Liver (tissue), 3 donors: ENCODE measurements around the gene OR5D18.

Experiments used
- HNF4A ChIP-seq, 2 donors: conservative IDR thresholded peaks; 2 replicates each; pipeline ENCODE4 v1.6.1; 2016; ENCODE audit warnings: antibody characterized with exemption in 2 of 2, mild to moderate bottlenecking in 2 of 2
- JUND ChIP-seq, 2 donors: IDR thresholded peaks; 2 replicates each; pipeline ENCODE4 v1.6.1; 2016; ENCODE audit warnings: antibody characterized with exemption in 2 of 2
- NR2F2 ChIP-seq: IDR thresholded peaks from 2 replicates; pipeline ENCODE4 v1.6.1; 2016; ENCODE audit warnings: antibody characterized with exemption
- RAD21 ChIP-seq, 2 donors: IDR thresholded peaks; 2 replicates each; pipeline ENCODE4 v1.6.1; 2016; ENCODE audit warnings: antibody characterized with exemption in 2 of 2, mild to moderate bottlenecking in 2 of 2
- RXRA ChIP-seq, 2 donors: IDR thresholded peaks; 2 replicates each; pipeline ENCODE4 v1.6.1; 2017 to 2018; ENCODE audit warnings: antibody characterized with exemption in 2 of 2, mild to moderate bottlenecking in 1 of 2
- TF ChIP-seq, protein P1 (sequence below): fragments of 150-350 bp; IDR thresholded peaks from 2 replicates; pipeline ENCODE4 v1.5.1; 2017; ENCODE audit warnings: improper control_type of control experiment, low read depth, low read length; ENCODE audit not compliant: missing input control
- TF ChIP-seq, protein P2 (sequence below): IDR thresholded peaks from 2 replicates; pipeline ENCODE4 v1.6.1; 2016; ENCODE audit warnings: antibody characterized with exemption
- TF ChIP-seq, protein P3 (sequence below): IDR thresholded peaks from 2 replicates; pipeline ENCODE4 v1.6.1; 2016; ENCODE audit warnings: antibody characterized with exemption, mild to moderate bottlenecking
- TF ChIP-seq, protein P4 (sequence below): IDR thresholded peaks from 2 replicates; pipeline ENCODE4 v1.6.1; 2016; ENCODE audit warnings: antibody characterized with exemption
- donor health status: healthy.
- donor health status: healthy.

DNA sequence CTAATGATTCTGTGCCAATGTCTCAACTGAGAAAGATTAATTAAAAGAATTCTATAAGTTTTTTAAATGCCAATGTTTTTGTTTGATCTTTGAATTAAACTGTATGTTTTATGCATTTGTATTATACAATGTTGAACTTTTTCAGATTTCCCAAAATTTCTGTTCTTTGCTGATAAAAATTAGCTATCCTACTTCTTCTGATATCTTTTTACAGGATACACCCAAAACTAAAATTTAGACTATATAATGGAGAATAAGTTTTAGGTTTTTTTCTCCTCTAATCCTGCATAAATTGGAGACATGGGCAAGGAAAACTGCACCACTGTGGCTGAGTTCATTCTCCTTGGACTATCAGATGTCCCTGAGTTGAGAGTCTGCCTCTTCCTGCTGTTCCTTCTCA is 7.5 kb downstream of the OR5D18 start, which contains the start of gene OR5L2:
- TF ChIP-seq, protein P1, sequence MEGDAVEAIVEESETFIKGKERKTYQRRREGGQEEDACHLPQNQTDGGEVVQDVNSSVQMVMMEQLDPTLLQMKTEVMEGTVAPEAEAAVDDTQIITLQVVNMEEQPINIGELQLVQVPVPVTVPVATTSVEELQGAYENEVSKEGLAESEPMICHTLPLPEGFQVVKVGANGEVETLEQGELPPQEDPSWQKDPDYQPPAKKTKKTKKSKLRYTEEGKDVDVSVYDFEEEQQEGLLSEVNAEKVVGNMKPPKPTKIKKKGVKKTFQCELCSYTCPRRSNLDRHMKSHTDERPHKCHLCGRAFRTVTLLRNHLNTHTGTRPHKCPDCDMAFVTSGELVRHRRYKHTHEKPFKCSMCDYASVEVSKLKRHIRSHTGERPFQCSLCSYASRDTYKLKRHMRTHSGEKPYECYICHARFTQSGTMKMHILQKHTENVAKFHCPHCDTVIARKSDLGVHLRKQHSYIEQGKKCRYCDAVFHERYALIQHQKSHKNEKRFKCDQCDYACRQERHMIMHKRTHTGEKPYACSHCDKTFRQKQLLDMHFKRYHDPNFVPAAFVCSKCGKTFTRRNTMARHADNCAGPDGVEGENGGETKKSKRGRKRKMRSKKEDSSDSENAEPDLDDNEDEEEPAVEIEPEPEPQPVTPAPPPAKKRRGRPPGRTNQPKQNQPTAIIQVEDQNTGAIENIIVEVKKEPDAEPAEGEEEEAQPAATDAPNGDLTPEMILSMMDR, result no peak
- no peak for TF ChIP-seq RAD21 (IDR thresholded peaks at IDR 0.05)
- TF ChIP-seq, protein P2, sequence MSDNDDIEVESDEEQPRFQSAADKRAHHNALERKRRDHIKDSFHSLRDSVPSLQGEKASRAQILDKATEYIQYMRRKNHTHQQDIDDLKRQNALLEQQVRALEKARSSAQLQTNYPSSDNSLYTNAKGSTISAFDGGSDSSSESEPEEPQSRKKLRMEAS, result no peak
- TF ChIP-seq, protein P3, sequence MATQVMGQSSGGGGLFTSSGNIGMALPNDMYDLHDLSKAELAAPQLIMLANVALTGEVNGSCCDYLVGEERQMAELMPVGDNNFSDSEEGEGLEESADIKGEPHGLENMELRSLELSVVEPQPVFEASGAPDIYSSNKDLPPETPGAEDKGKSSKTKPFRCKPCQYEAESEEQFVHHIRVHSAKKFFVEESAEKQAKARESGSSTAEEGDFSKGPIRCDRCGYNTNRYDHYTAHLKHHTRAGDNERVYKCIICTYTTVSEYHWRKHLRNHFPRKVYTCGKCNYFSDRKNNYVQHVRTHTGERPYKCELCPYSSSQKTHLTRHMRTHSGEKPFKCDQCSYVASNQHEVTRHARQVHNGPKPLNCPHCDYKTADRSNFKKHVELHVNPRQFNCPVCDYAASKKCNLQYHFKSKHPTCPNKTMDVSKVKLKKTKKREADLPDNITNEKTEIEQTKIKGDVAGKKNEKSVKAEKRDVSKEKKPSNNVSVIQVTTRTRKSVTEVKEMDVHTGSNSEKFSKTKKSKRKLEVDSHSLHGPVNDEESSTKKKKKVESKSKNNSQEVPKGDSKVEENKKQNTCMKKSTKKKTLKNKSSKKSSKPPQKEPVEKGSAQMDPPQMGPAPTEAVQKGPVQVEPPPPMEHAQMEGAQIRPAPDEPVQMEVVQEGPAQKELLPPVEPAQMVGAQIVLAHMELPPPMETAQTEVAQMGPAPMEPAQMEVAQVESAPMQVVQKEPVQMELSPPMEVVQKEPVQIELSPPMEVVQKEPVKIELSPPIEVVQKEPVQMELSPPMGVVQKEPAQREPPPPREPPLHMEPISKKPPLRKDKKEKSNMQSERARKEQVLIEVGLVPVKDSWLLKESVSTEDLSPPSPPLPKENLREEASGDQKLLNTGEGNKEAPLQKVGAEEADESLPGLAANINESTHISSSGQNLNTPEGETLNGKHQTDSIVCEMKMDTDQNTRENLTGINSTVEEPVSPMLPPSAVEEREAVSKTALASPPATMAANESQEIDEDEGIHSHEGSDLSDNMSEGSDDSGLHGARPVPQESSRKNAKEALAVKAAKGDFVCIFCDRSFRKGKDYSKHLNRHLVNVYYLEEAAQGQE, result no peak
- no peak for TF ChIP-seq HNF4A (conservative IDR thresholded peaks at IDR 0.05)
- TF ChIP-seq, protein P4, sequence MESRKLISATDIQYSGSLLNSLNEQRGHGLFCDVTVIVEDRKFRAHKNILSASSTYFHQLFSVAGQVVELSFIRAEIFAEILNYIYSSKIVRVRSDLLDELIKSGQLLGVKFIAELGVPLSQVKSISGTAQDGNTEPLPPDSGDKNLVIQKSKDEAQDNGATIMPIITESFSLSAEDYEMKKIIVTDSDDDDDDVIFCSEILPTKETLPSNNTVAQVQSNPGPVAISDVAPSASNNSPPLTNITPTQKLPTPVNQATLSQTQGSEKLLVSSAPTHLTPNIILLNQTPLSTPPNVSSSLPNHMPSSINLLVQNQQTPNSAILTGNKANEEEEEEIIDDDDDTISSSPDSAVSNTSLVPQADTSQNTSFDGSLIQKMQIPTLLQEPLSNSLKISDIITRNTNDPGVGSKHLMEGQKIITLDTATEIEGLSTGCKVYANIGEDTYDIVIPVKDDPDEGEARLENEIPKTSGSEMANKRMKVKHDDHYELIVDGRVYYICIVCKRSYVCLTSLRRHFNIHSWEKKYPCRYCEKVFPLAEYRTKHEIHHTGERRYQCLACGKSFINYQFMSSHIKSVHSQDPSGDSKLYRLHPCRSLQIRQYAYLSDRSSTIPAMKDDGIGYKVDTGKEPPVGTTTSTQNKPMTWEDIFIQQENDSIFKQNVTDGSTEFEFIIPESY, result no peak
- no peak for TF ChIP-seq JUND (IDR thresholded peaks at IDR 0.05)
- no peak for TF ChIP-seq RXRA (IDR thresholded peaks at IDR 0.05)
- no peak for TF ChIP-seq NR2F2
